NCI-H526 (cell line): Measurements from ENCODE around the gene SMAD6.
"Not testable (repeated sequence)": the region's sequence is repeated elsewhere in the genome, so short reads cannot be mapped to it uniquely, and the experiment has no call there.

ENCODE experiments used
- DNase-seq, 2 experiments: peaks; one replicate each; lab custom pipeline; 2025; lab: John Stamatoyannopoulos, UW

SMAD6 gene

DNA sequence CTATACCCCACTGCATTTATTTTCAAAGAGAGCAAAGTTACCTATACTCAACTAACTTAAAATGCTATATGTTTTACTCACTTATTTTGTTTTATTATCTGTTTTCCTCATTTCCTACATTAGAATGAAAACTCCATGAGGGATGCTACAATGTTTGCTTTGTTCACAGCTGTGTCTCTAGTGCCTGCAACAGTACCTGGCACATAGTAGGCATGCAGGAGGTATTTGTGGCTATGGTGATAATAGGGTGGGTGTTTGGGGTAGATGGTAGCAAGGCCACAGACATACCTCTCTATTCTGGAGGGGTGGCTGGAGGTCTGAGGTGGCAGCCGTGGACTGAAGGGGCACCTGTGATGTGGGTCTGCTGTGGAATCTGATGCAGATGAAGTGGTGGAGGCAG is 24.7 kb upstream of the SMAD6 start:
- DNase-seq = no peak

DNA sequence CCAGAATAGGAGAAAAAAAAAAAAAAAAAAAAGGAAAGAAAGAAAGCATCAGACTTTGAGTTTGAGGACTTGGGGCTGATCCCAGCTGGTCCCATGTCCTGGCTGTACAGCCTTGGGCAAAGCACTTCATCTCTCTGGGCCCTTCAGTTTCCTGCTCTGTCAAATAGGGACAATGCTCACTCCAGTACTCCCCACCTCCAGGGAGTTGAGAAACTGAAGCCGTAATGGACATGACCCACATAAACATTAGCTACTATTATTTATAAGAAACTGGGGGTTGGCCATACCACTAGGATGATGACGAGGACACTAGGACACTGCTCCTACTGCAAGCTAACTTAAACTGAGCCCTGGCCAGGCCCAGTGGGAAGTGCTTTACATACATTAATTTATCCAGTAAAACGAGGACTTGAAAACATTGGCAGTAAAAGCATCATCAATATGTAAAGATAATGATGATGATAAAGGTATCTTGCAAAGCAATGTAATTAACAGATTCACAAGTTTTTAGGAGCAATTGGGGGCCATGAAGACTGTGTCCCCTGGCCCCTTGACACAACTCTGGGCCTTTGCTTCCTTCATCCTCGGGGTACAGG is 22.9 kb upstream of the SMAD6 start:
- peak in 1 of 2 experiments; percentile 6 for DNase-seq

DNA sequence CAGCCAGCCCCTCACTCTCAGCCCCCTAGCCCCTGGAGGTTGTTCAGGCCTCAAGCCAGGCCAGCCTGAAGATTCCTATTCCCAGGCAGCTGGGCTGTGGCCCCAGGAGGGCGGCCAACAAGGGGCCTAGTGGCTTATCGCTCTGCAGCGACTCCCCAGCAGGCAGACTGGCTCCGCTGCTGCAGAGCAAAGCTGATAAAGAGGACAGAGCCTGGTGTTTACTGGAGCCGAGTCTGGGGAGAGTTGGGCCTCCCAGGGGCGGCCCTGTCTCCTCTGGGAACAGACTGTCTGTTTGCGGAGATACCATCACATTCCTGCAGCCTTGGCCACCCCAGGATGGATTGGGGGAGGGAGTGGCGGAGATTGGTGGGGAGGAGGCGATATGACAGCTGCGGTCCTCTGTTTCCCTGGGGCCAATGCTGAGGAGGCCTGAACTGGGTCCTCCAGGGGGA is 22.4 kb upstream of the SMAD6 start:
- peak in 1 of 2 experiments; percentile 29 for DNase-seq

DNA sequence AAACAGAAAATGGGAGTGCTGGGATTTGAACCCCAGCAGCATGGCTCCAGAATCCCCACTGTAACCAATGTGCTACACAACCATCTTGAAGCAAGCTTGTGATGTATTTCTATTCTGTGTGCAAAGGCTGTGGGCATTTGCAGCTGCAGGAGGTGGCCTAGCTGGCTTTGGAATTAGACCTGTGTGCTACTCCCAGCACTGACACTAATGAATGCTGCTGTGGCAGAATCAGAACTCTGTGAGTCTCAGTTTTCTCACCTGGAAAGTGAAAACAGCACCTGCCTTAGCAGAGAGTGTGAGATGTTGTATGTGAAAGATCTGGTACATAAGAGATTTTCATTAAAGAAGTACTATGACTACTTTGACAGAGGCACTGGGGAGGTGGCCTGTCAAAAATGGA is 21.5 kb upstream of the SMAD6 start:
- DNase-seq = no peak

DNA sequence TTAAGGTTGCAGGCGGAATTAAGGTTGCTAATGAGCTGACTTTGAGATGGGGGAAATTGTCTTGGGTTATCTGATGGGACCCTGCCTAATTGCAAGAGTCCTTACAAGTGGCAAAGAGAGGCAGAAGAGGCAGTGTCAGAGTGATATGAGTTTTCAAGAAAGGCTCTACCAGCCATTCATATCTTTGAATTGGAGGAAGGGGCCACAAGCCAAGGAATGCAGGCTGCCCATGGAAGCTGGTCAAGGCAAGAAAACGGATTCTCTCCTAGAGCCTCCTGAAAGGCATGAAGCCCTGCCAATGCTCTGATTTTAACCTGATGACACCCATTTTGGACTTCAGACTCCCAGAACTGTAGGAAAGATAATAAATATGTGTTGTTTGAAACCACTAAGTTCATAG is 20.6 kb upstream of the SMAD6 start:
- no peak for DNase-seq

DNA sequence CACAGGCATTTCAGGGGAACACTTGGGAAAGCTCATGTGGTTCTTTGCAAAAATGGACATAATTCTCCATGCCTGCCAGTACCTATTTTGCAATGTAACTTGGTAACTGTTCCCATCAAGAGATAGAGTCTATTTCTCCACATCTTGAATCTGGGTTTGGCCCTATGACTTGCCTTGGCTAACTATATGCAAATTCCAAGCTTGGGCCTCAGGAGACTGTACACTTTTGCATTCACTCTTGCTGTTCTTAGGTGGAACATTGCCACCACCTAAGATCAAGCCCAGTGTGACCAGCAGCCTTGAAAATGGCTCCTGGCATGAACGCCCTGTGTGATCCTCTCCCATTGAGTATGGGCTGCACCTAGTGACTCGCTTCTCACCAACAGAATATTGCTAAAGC is 19.8 kb upstream of the SMAD6 start:
- DNase-seq = no peak

DNA sequence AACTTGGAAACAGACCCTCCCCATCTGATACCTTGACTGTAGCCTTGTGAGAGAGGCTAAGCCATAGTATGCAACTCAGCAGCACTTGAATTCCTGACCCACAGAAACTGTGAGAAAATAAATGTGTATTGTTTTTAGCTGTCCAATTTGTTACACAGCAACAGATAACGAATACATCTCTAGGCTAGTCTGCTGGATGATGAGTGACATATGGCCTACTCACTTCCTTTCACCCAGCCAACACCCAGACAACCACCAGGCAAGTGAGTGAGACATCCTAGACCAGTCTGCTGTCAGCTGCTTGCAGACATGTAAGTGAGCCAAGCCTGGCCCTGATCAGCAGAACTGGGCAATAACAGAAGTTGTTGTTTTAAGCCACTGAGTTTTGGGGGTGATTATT is 19.2 kb upstream of the SMAD6 start:
- no peak for DNase-seq

DNA sequence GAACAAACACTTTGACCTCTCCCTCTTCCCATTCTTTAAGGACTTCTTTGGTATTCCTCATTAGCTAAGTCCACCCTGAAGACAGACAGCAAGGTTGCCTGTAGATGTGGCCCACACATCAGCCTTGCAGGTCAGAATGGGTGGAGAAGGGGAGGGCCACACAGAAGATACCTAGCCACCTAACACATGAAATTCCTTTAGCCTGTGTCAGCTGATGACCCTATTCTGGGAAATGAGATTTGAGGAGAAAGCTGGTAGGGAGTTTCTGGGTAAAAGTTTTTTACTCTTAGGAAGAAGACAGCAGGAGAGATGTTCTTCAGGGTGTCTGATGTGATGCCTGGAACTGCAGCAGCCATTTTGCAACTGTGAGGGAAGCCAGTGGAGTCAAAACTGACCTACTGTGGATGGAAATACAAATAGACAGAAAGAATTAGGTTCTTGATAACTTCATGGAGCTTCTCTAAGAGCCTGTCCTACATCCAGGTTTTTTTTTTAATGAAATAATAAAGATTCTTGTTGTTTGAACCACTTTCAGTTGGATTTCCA is 17.8 kb upstream of the SMAD6 start:
- no peak for DNase-seq

DNA sequence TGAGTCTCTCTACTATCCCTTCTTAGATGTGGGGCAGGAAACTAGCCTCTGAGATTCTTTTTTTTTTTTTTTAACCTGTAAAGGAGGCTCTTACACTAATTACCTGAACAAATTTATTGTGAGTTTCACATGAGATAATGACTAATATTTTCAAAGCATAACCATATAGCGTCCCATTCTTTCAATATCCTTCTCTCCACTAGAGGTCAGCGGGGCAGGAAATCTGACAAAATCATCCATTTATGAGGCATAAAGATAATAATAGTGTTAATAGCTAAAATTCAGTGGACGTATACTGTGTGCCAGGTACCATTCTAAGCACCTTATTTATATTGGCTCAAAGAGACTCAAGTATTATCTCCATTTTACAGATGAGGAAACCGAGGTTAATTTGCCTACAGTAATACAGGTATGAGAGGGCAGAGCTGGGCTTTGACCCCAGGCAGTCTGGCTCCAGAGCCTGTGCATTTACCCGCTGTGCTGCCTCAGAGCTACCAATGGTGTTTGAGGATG is 16.3 kb upstream of the SMAD6 start:
- no peak for DNase-seq

DNA sequence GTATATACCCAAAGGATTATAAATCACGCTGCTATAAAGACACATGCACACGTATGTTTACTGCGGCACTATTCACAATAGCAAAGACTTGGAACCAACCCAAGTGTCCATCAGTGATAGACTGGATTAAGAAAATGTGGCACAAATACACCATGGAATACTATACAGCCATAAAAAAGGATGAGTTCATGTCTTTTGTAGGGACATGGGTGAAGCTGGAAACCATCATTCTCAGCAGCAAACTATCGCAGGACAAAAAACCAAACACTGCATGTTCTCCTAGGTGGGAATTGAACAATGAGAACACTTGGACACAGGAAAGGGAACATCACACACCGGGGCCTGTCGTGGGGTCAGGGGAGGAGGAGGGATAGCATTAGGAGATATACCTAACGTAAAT is 11.1 kb upstream of the SMAD6 start:
- not testable (repeated sequence) for DNase-seq

DNA sequence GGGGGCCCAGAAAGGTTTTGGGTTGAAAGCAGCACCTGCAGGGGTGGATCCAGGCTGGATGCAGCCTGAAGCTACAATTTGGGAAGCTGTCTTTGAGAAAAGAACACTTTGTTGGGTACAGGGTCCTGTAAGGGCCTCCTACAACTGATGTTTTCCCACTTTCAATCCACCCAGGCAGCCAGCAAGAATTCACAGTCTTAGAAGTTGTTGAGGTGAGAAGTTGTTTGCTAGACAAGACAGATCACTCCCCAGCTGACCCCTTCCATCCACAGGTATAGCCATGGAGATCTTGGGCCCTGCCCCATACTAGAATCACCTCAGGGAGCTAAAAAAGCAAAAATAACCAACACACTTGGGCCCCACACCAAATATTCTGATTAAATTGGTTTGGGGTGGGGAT is 10.3 kb upstream of the SMAD6 start:
- DNase-seq = no peak

DNA sequence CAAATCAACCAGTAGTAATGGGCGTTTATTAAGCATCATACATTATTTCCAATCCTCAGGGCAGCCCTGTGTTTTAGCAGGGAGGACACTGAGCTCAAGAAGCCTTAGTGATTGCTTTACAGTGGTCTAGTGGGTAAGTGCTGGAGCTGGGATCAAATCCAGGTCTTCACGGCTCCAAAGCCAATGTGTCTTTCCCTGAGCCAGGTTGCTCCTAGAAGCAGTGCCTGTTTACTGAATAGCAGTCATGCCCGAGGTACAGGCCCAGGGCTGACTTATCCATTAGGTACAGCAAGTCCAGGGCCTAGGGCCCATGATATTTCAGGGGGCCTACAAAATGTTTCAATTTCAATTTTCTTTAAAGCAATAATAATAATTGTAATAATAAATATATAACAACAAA is 9.6 kb upstream of the SMAD6 start:
- no peak for DNase-seq

DNA sequence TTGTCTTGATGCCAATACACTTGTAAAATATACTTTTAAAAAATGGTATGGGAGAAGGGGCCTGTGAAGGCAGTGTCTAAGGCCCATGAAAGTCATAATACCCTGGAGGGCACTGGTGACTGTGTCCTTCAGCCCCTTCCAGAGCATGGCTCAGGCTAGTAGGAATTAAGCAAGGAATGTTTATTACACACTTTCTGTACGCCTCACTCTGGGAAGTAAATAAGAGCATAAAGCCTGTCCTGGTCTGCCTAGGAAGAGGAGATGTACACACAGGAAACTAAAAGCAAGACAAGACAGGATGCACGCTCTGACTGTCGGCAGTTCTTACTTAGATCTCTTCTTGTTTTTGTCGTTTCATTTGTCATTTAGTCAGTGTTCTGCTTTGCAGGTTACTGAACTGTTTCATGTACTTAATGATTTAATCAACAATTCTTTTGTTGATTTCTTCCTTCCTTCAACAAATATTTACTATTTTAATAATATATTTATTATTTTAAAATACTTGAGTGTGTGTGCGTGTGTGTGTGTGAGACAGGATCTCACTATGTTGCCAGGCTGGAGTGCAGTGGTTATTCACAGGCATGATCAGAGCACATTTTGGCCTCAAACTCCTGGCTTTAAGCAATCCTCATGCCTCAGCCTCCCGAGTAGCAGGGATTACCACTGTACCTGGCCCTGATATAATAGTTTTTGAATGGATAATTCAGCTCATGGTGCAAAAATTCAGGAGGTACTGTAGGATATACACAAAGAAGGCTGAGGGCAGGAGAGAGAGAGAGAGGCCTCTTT is 9.0 kb upstream of the SMAD6 start:
- no peak for DNase-seq

DNA sequence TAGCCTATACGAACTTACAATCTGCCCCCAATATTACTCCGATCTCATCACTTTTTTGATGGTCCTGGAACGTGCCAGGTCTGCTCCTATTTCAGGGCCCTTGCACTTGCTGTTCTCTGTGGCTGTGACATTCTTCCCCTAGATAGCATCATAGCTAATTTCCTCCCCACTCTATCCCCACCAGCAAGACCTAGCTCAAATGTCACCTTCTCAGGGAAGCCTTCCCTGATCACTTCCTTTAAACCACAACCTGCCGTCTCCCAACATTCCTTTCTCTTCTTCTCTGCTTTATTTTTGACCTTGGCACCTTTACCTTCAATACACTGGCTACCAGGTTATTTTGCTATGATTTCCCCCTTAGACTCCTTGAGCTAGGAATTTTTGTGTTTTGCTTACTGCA is 5.3 kb upstream of the SMAD6 start:
- no peak for DNase-seq

DNA sequence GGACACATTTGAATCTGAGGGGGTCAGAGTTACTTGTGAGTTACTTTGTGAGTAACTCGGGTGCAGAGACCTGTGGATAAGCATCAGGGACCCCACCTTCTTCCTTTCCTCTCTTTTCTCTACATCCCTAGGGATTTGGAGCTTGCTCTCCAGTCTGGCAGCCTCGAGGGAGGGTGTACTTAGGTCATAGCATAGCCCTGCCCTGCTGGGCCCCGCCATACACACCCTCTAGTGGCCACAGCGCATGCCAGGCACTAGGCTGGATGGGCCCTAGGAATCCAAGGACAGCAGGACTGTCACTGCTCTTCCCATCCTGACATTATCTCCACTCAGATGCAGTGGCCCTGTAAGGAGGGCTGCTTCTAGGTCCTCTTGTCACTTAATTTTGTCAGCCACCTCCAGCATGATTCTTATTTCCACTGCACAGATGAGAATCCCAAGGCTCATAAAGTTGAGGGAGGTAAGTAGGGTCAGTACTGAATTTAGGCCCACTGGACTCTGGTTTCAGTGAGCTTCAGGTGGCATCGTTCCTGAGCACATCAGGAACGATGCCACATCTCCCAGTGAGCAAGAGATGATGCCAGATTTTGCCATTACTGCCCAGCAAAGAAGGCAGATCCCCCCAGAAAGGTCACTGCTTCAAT is 3.6 kb upstream of the SMAD6 start:
- DNase-seq = peak; percentile 63 to 82

DNA sequence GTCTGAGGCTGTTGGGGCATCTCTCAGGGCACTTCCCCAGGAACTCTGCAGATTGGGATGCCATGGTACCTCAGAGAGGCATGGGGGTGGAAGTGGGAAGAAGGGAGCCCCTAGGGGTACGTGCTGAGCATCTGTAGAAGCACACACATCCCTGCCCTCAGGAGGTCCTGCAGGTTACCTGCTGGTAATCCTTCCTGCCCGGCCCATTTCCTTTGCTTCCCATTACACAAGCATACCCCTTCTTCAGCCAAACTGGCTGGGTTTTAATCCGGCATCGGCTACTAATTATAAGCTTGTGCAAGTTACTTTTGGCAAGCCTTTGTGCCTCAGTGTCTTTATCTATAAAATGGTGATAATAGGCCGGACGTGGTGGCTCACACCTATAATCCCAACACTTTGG is 3.1 kb upstream of the SMAD6 start:
- DNase-seq = no peak

DNA sequence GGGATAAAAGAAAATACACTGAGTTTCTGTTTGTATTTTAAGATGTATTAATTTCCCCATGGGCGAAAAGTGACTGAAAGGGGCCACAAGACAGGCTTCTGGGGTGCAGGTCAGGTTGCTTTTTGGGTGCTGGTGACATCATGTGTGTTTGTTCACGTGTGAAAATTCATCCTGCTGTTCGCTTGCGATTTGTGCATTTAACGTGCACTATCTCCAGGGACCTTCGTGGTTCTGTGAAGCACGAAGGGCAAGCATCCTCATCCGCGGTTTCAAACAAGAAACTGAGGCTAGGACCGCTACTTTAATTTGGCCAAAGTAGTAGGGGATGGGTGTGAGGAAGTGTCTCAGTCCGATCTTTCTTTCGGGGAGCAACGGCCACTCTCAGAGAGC is 1.6 kb upstream of the SMAD6 start:
- no peak for DNase-seq

DNA sequence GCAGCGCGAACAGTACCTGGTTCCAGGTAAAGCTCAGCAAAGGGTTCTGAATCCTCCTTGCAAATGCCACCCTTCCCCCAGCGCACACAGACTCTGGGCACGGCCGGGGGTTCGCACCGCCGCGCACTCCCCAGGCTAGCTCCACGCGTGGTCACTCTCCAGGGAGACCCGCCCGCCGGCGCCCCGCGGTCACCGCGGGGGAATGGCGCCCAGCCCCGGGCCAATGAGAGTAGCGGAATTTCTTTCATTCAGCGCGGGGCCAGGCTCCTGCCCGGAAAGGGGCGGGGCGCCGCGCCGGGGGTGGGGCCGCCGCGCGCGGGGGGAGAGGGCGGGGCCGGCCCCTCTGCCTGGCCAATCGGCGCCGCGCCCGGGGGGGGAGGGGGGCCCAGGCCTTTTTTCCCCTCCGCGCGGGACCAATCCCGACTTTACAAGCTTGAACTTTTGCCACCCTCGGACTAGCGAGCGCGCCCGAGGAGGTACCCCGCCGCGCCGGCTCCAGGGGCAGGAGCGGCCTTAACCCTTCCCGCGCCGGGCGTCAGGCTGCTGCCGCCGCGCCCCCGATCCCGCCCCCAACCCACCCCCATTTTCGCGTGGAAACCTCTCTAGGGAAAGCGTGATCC is 1.1 kb upstream of the SMAD6 start:
- DNase-seq = peak; percentile 76 to 94

DNA sequence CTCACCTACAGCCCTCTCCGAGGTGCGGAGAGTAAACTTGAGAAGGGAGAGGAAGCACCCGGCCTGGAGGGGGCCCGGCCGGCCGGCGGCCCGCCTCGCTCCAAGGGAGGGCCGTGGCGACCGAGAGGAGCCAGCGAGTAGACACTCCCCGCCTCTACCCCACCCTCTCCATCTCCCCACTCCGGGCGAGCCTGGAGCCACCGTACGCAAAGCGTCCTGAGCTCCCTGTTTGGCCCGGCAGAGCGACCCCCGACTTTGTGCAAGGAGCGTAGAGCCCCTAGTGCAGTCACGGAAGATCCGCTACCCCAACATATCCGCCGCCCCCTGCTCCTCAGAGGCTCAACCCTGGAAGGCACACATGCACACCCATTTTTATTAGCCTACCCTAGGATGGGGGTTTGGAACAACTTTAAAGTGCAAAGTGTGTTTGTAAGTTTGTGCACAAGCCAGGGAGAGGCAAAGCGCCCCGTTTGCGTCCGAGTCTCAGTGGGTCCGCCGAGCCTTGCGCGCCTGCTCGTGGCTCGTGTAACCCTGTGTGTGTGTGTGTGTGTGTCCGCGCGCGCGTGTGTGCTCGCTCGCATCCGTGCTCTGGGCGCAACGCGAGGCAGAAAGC is 508 bp upstream of the SMAD6 start:
- peak; percentile 58 to 62 for DNase-seq

DNA sequence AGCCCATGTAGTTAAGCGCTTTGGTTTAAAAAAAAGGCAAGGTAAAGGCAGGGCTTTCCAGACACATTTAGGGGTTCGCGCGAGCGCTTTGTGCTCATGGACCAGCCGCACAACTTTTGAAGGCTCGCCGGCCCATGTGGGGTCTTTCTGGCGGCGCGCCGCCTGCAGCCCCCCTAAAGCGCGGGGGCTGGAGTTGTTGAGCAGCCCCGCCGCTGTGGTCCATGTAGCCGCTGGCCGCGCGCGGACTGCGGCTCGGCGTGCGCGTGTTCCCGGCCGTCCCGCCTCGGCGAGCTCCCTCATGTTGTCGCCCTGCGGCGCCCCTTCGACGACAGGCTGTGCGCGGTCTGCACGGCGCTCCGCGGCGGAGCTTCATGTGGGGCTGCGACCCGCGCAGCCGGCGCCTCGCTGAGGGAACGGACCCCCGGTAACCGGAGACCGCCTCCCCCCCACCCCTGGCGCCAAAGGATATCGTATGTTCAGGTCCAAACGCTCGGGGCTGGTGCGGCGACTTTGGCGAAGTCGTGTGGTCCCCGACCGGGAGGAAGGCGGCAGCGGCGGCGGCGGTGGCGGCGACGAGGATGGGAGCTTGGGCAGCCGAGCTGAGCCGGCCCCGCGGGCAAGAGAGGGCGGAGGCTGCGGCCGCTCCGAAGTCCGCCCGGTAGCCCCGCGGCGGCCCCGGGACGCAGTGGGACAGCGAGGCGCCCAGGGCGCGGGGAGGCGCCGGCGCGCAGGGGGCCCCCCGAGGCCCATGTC is 927 bp downstream of the SMAD6 start:
- DNase-seq = peak in 1 of 2 experiments; percentile 55

DNA sequence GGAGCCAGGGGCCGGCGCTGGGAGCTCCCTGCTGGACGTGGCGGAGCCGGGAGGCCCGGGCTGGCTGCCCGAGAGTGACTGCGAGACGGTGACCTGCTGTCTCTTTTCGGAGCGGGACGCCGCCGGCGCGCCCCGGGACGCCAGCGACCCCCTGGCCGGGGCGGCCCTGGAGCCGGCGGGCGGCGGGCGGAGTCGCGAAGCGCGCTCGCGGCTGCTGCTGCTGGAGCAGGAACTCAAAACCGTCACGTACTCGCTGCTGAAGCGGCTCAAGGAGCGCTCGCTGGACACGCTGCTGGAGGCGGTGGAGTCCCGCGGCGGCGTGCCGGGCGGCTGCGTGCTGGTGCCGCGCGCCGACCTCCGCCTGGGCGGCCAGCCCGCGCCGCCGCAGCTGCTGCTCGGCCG is 1.5 kb downstream of the SMAD6 start:
- DNase-seq = peak in 1 of 2 experiments; percentile 60
